Stimulated activated CD8-positive, alpha-beta memory T cell treated with anti-CD3 and anti-CD28 coated beads, Interleukin-15, amount 100 ng/mL, for 24 hours (primary cell): ENCODE data around the gene WDSUB1.

Experiments
- DNase-seq: peaks from one replicate; pipeline ENCODE4 v3.0.0-alpha.2; 2020; ENCODE audit warnings: low read depth

Gene WDSUB1

GRCh38 chr2:159224061-159224813 lies 62.3 kb downstream of the WDSUB1 start:
- no peak for DNase-seq

- no peak for DNase-seq
Observed at GRCh38 chr2:159219394-159219998, 67.0 kb downstream of the WDSUB1 start.

- no peak for DNase-seq
Observed at GRCh38 chr2:159218389-159218788, 68.1 kb downstream of the WDSUB1 start.

- no peak for DNase-seq
Observed at GRCh38 chr2:159217676-159218075, 68.8 kb downstream of the WDSUB1 start.

- no peak for DNase-seq
Observed at GRCh38 chr2:159215116-159215515, 71.4 kb downstream of the WDSUB1 start.

GRCh38 chr2:159214325-159214865 lies 72.1 kb downstream of the WDSUB1 start:
- DNase-seq = no peak

- no peak for DNase-seq
Observed at GRCh38 chr2:159213296-159213695, 73.2 kb downstream of the WDSUB1 start.

- no peak for DNase-seq
Observed at GRCh38 chr2:159211447-159212396, 74.8 kb downstream of the WDSUB1 start.

- DNase-seq = no peak
Observed at GRCh38 chr2:159209341-159210306, 76.9 kb downstream of the WDSUB1 start.

- DNase-seq = no peak
Observed at GRCh38 chr2:159208438-159208837, 78.1 kb downstream of the WDSUB1 start.

GRCh38 chr2:159206736-159207380 lies 79.6 kb downstream of the WDSUB1 start:
- DNase-seq = no peak

- DNase-seq = no peak
Observed at GRCh38 chr2:159204381-159205144, 81.9 kb downstream of the WDSUB1 start.

- DNase-seq = no peak
Observed at GRCh38 chr2:159202568-159203071, 83.9 kb downstream of the WDSUB1 start.

GRCh38 chr2:159201360-159202063 lies 85.0 kb downstream of the WDSUB1 start:
- no peak for DNase-seq

- no peak for DNase-seq
Observed at GRCh38 chr2:159200498-159200897, 86.0 kb downstream of the WDSUB1 start.

GRCh38 chr2:159199761-159200465 lies 86.6 kb downstream of the WDSUB1 start:
- no peak for DNase-seq

- no peak for DNase-seq
Observed at GRCh38 chr2:159199236-159199635, 87.3 kb downstream of the WDSUB1 start.

- DNase-seq = no peak
Observed at GRCh38 chr2:159196393-159196925, 90.0 kb downstream of the WDSUB1 start.
